H1 (cell line): Measurements from ENCODE around the gene ZC3HAV1. TPM values are rescaled to one million over a fixed set of nuclear protein-coding genes. Genes with fewer than 3 reads are reported as not detected.

Experiments used
- CTCF ChIA-PET: fragments of 300-600 bp; sonication (Branson Sonifier 250); formaldehyde crosslinking; loops from one replicate; lab custom pipeline; 2021; ENCODE audit not compliant: partially characterized antibody; lab: Charles Lee
- POLR2A ChIA-PET: fragments of 300-600 bp; sonication (Branson Sonifier 250); formaldehyde crosslinking; loops from one replicate; lab custom pipeline; 2021; ENCODE audit warnings: inconsistent platforms; ENCODE audit not compliant: partially characterized antibody; lab: Charles Lee
- DNase-seq, 2 experiments: peaks; one replicate each; pipeline versions ENCODE4 v3.0.0 to v3.0.0-alpha.2; 2010 to 2022; ENCODE audit warnings: low spot score in 2 of 2, low read depth in 1 of 2, mixed read lengths in 1 of 2
- FAIRE-seq: peaks from 2 replicates; lab custom pipeline; 2011; peaks lifted over from hg19 to GRCh38; lab: Jason Lieb, UNC
- H2AFZ ChIP-seq: 2 replicates; pipeline ENCODE4 v1.8.1; 2012; ENCODE audit warnings: low read length, inconsistent platforms
- H2AK5ac ChIP-seq: 2 replicates; pipeline ENCODE4 v1.6.1; 2013; ENCODE audit warnings: low read depth, low read length
- H2BK120ac ChIP-seq: replicated peaks from 2 replicates; pipeline ENCODE3; 2013; ENCODE audit warnings: low read depth, low read length, inconsistent platforms
- H2BK12ac ChIP-seq: 2 replicates; pipeline ENCODE4 v1.6.1; 2013; ENCODE audit warnings: low read depth, low read length
- H2BK15ac ChIP-seq: 2 replicates; pipeline ENCODE4 v1.6.1; 2013; ENCODE audit warnings: low read length
- H2BK20ac ChIP-seq: 2 replicates; pipeline ENCODE4 v1.6.1; 2013; ENCODE audit warnings: low read length
- H2BK5ac ChIP-seq: 2 replicates; pipeline ENCODE4 v1.6.1; 2013; ENCODE audit warnings: low read depth, low read length
- H3K14ac ChIP-seq: 2 replicates; pipeline ENCODE4 v1.6.1; 2013; ENCODE audit warnings: inconsistent platforms; ENCODE audit not compliant: insufficient read length
- H3K18ac ChIP-seq: 2 replicates; pipeline ENCODE4 v1.6.1; 2013; ENCODE audit warnings: low read length; ENCODE audit errors: extremely low read depth
- H3K23ac ChIP-seq: 2 replicates; pipeline ENCODE4 v1.6.1; 2013; ENCODE audit warnings: inconsistent platforms; ENCODE audit not compliant: insufficient read length
- H3K23me2 ChIP-seq: 2 replicates; pipeline ENCODE4 v1.6.1; 2013; ENCODE audit warnings: low read depth, low read length
- H3K27ac ChIP-seq: 2 replicates; pipeline ENCODE4 v1.6.1; 2011; ENCODE audit warnings: low read depth, low read length, inconsistent platforms
- H3K27me3 ChIP-seq, 4 experiments: replicated peaks in 1 of 4; 1 replicate in 1 of 4; 2 replicates in 3 of 4; pipeline versions ENCODE4 v1.6.1 to v1.8.1; 2011 to 2013; ENCODE audit warnings: low read length in 3 of 4, mild to moderate bottlenecking in 3 of 4, inconsistent platforms in 2 of 4, mixed read lengths in 2 of 4, moderate library complexity in 1 of 4; ENCODE audit not compliant: control insufficient read depth in 3 of 4, insufficient read depth in 3 of 4; ENCODE audit errors: extremely low read depth in 1 of 4
- H3K36me3 ChIP-seq, 4 experiments: 2 replicates each; pipeline versions ENCODE4 v1.6.1 to v1.8.1; 2011 to 2013; ENCODE audit warnings: mild to moderate bottlenecking in 4 of 4, low read length in 3 of 4, moderate library complexity in 2 of 4, control low read depth in 1 of 4, inconsistent platforms in 1 of 4; ENCODE audit not compliant: insufficient read depth in 4 of 4, control insufficient read depth in 2 of 4
- H3K4ac ChIP-seq: replicated peaks from 2 replicates; pipeline ENCODE3; 2013; ENCODE audit warnings: low read length, low read depth, mixed read lengths, inconsistent platforms; ENCODE audit not compliant: insufficient read length
- H3K4me1 ChIP-seq, 4 experiments: replicated peaks in 1 of 4; 1 replicate in 1 of 4; 2 replicates in 3 of 4; pipeline versions ENCODE4 v1.6.1 to v1.8.1; 2011 to 2013; ENCODE audit warnings: low read length in 3 of 4, inconsistent platforms in 2 of 4, mixed read lengths in 1 of 4; ENCODE audit not compliant: insufficient read depth in 4 of 4, control insufficient read depth in 3 of 4
- H3K4me2 ChIP-seq, 2 experiments: 2 replicates each; pipeline versions ENCODE4 v1.6.1 to v1.8.1; 2011 to 2013; ENCODE audit warnings: low read depth in 2 of 2, low read length in 2 of 2, control low read depth in 1 of 2, inconsistent platforms in 1 of 2, mild to moderate bottlenecking in 1 of 2; ENCODE audit not compliant: insufficient read depth in 1 of 2
- H3K4me3 ChIP-seq, 4 experiments: fragments of 200-600, 300-600 bp in 1 of 4; sonication (generic), shearing (Covaris generic), sonication (Bioruptor Twin) in 1 of 4; 2 replicates each; pipeline versions ENCODE4 v1.5.1 to v1.8.1; 2011 to 2016; ENCODE audit warnings: low read length in 4 of 4, low read depth in 3 of 4, control low read depth in 2 of 4, inconsistent platforms in 2 of 4, mild to moderate bottlenecking in 2 of 4, mixed read lengths in 1 of 4, moderate library complexity in 1 of 4; ENCODE audit not compliant: insufficient read depth in 2 of 4; ENCODE audit errors: extremely low read depth in 1 of 4
- H3K56ac ChIP-seq: replicated peaks from 2 replicates; pipeline ENCODE3; 2013; ENCODE audit warnings: low read depth, mild to moderate bottlenecking, mixed read lengths, low read length, inconsistent platforms; ENCODE audit not compliant: insufficient read length
- H3K79me1 ChIP-seq: 2 replicates; pipeline ENCODE4 v1.6.1; 2013; ENCODE audit warnings: low read depth, low read length, control low read depth
- H3K79me2 ChIP-seq, 2 experiments: 2 replicates each; pipeline versions ENCODE4 v1.6.1 to v1.8.1; 2012 to 2013; ENCODE audit warnings: low read length in 2 of 2, mild to moderate bottlenecking in 2 of 2, inconsistent platforms in 1 of 2; ENCODE audit not compliant: insufficient read depth in 2 of 2, control insufficient read depth in 1 of 2
- H3K9ac ChIP-seq, 4 experiments: replicated peaks in 1 of 4; 1 replicate in 1 of 4; 2 replicates in 3 of 4; pipeline versions ENCODE4 v1.6.1 to v1.8.1; 2011 to 2013; ENCODE audit warnings: low read depth in 3 of 4, low read length in 3 of 4, control low read depth in 2 of 4, mild to moderate bottlenecking in 2 of 4, moderate library complexity in 2 of 4, inconsistent platforms in 1 of 4; ENCODE audit errors: extremely low read depth in 1 of 4
- H3K9me3 ChIP-seq, 2 experiments: 2 replicates each; pipeline versions ENCODE4 v1.6.1 to v1.8.1; 2012 to 2013; ENCODE audit warnings: mild to moderate bottlenecking in 2 of 2, moderate library complexity in 2 of 2, control low read depth in 1 of 2, inconsistent platforms in 1 of 2, low read depth in 1 of 2, low read length in 1 of 2, mixed read lengths in 1 of 2; ENCODE audit not compliant: insufficient read depth in 2 of 2
- H4K20me1 ChIP-seq, 2 experiments: replicated peaks in 1 of 2; 2 replicates each; pipeline versions ENCODE3 to v1.8.1; 2011 to 2013; ENCODE audit warnings: inconsistent platforms in 2 of 2, low read length in 2 of 2, mild to moderate bottlenecking in 1 of 2; ENCODE audit not compliant: insufficient read depth in 2 of 2, control insufficient read depth in 1 of 2
- H4K5ac ChIP-seq: 2 replicates; pipeline ENCODE4 v1.6.1; 2013; ENCODE audit warnings: low read length, low read depth, mixed read lengths, inconsistent platforms; ENCODE audit not compliant: insufficient read length
- H4K8ac ChIP-seq: 2 replicates; pipeline ENCODE4 v1.8.0; 2013; ENCODE audit warnings: mild to moderate bottlenecking, moderate library complexity, low read length, inconsistent platforms; ENCODE audit not compliant: insufficient read depth; ENCODE audit errors: extremely low read depth
- H4K91ac ChIP-seq: replicated peaks from 2 replicates; pipeline ENCODE3; 2013; ENCODE audit warnings: low read length, mixed read lengths, inconsistent platforms; ENCODE audit not compliant: insufficient read length
- BRCA1 ChIP-seq: IDR thresholded peaks from 2 replicates; pipeline ENCODE4 v1.6.1; 2012; ENCODE audit warnings: low read depth, low read length, improper control_type of control experiment
- CBX5 ChIP-seq: fragments of 300-800, 300-1000 bp; sonication (generic); IDR thresholded peaks from 2 replicates; pipeline ENCODE4 v1.7.1; 2016; ENCODE audit warnings: antibody characterized with exemption, low read length, low read depth
- E2F6 ChIP-seq: IDR thresholded peaks from 2 replicates; pipeline ENCODE4 v1.6.1; 2012; ENCODE audit warnings: inconsistent platforms
- NANOG ChIP-seq: IDR thresholded peaks from 2 replicates; pipeline ENCODE4 v1.6.1; 2011; ENCODE audit warnings: low read length, low read depth, mild to moderate bottlenecking, inconsistent platforms; ENCODE audit not compliant: insufficient read depth, poor library complexity, severe bottlenecking
- WGBS, 2 experiments: shearing (Covaris generic) in 1 of 2; methylation state at CpG; one replicate each; pipeline versions ENCODE4 v1.1.6 to v1.1.7; 2013 to 2015; ENCODE audit warnings: low lambda C conversion rate in 2 of 2, mixed read lengths in 2 of 2, inconsistent platforms in 1 of 2, low coverage in 1 of 2, missing lambda C conversion rate in 1 of 2; ENCODE audit not compliant: insufficient replicate concordance in 2 of 2, insufficient coverage in 1 of 2, insufficient read length in 1 of 2; ENCODE audit errors: extremely low coverage in 1 of 2, missing lambda C conversion rate in 1 of 2; 5-methylcytosine and 5-hydroxymethylcytosine counted together
- polyA plus RNA-seq, 7 experiments: library from polyadenylated mRNA; depleted of rRNA in 3 of 7; stranded (reverse) in 5 of 7; unstranded in 2 of 7; fragments of >200 nt in 5 of 7; fragments of 200-250 nt in 2 of 7; gene quantifications; 1 replicate in 5 of 7; 2 replicates in 1 of 7; 4 replicates in 1 of 7; pipeline versions ENCODE4 v1.2.1 to v1.2.3, GENCODE V29; 2011 to 2013; ENCODE audit warnings: missing spikeins in 2 of 7, mixed read lengths in 2 of 7
- total RNA-seq: library from RNA; stranded (reverse); fragmentation: NEBNext Ultra II Directional; extraction: Animal tissue kit (Norgen Biotek cat#: 25700); gene quantifications from 2 replicates; pipeline ENCODE4 v1.2.1, GENCODE V29; 2021

Gene ZC3HAV1
- total and polyA plus RNA-seq, 2 of the 8 experiments (the other 6 are each of a cell fraction or from before 2014, with no cell fraction given) = 22.5 to 43.4 TPM

DNA sequence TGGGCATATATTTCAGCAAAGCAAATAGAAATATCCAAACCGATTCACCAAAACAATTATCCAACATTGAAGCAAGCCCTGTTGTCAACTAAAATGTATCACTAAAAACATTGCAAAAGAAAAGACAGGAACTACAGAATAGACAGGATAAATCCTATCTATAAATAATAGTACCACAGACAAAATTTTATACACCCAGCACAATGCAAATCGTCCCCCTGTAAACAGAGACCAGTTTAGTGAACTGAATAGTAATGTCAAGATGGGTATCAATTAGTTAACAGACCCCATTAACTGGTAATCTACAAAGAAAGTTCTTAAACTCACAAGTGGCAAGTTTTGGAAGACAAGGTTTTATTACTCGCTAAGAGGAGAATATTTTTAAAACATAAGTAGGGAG is 4.0 kb downstream of the ZC3HAV1 start:
- ChIA-PET POLR2A (no interaction called here), CTCF (no interaction called here)
- H3K27me3 ChIP-seq = peaks cover 0 to 7% (median 5%) of the 10 kb centered on the region in 4 experiments; a peak in 5 of 7 replicates
- 85% methylated on average over 3 of the region's 3 CpGs; no CpG with 5 or more reads in 1 of the 2 experiments for WGBS, 2 experiments
- no peak overlapping the region for H2BK15ac ChIP-seq
- H4K20me1 ChIP-seq = no peaks in the 10 kb centered on the region
- H3K79me1 ChIP-seq = peaks cover 4% of the 10 kb centered on the region; the same call in 1 of the 2 replicates
- H3K23me2 ChIP-seq = peaks cover 12% of the 10 kb centered on the region
- no peak overlapping the region for H2AFZ ChIP-seq
- H2BK12ac ChIP-seq = no peak overlapping the region
- no peak overlapping the region for H3K18ac ChIP-seq
- no peak overlapping the region for H4K5ac ChIP-seq
- TF ChIP-seq CBX5 = no peak
- TF ChIP-seq NANOG = no peak
- TF ChIP-seq E2F6 = no peak
- TF ChIP-seq BRCA1 = no peak
- H3K4me3 ChIP-seq = no peak overlapping the region
- H3K4ac ChIP-seq = no peak overlapping the region
- peaks cover 0 to 10% of the 10 kb centered on the region in 2 experiments; a peak in 1 of 4 replicates for H3K9me3 ChIP-seq
- H3K4me1 ChIP-seq = peaks cover 0 to 9% (median 5%) of the 10 kb centered on the region in 4 experiments; a peak in 3 of 7 replicates
- no peaks in the 10 kb centered on the region; a peak in 1 of 8 replicates for H3K36me3 ChIP-seq
- H3K79me2 ChIP-seq = peaks cover 8 to 45% of the 10 kb centered on the region in 2 experiments; a peak in 3 of 4 replicates
- H3K4me2 ChIP-seq = no peak overlapping the region
- H3K27ac ChIP-seq = no peak overlapping the region
- FAIRE-seq (no peak), DNase-seq (no peak)
- no peak overlapping the region for H2BK120ac ChIP-seq
- no peak overlapping the region for H3K23ac ChIP-seq
- H3K9ac ChIP-seq = no peak overlapping the region
- no peak overlapping the region for H2AK5ac ChIP-seq
- H3K56ac ChIP-seq = no peak overlapping the region
- no peak overlapping the region for H3K14ac ChIP-seq
- no peak overlapping the region for H2BK5ac ChIP-seq
- no peak overlapping the region for H4K91ac ChIP-seq
- H2BK20ac ChIP-seq = no peak overlapping the region
- H4K8ac ChIP-seq = no peak overlapping the region
